H1 (cell line): ENCODE measurements around the gene LGALS9.

Source experiments
- CHD2 ChIP-seq: IDR thresholded peaks from 2 replicates; pipeline ENCODE4 v1.6.1; 2012; ENCODE audit warnings: low read length, improper control_type of control experiment
- POLR2A ChIP-seq, 2 experiments: IDR thresholded peaks; 1 replicate in 1 of 2; 2 replicates in 1 of 2; pipeline ENCODE4 v1.6.1; 2011; ENCODE audit warnings: low read depth in 2 of 2, low read length in 2 of 2, mild to moderate bottlenecking in 2 of 2; ENCODE audit errors: control extremely low read depth in 1 of 2

DNA sequence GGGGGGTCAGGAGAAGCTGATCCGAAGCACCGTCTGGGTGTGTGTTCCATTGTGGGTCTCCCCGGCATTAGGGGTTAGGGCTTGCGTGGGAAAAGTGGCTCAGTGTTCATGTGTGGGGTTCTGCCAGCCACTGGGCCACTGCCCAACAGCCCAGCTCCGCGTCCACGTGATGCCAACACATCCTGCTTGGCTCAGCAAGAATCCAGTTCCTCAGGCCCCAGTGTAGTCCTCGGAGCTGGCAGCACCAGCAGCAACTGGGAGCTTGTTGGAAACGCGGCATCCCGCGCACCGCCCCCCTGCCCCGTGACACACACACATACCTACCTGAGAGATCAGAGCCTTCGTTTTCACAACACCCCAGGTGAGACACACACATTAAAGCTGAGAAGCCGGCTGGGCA lies 18.9 kb downstream of the LGALS9 start:
- TF ChIP-seq CHD2 (no peak), POLR2A (IDR thresholded peaks at IDR 0.05; ENCODE audit: control extremely low read depth in 1 of 2, low read depth in 2 of 2, low read length in 2 of 2) (no peak)
